Duodenal mucosa (tissue), 2 donors: ENCODE results near the gene UVRAG.

Experiments
- H3K27ac ChIP-seq: one replicate; pipeline ENCODE4 v1.7.0; 2013; ENCODE audit warnings: low read depth, low read length
- H3K27me3 ChIP-seq, 2 donors: one replicate each; pipeline ENCODE4 v1.7.0; 2013; ENCODE audit warnings: low read length in 2 of 2, control low read depth in 1 of 2; ENCODE audit not compliant: insufficient read depth in 2 of 2, control insufficient read depth in 1 of 2
- H3K36me3 ChIP-seq, 2 donors: one replicate each; pipeline ENCODE4 v1.7.0; 2013; ENCODE audit warnings: low read length in 2 of 2, control low read depth in 1 of 2; ENCODE audit not compliant: insufficient read depth in 2 of 2, control insufficient read depth in 1 of 2
- H3K4me1 ChIP-seq, 2 donors: one replicate each; pipeline ENCODE4 v1.7.0; 2013; ENCODE audit warnings: low read length in 2 of 2, control low read depth in 1 of 2; ENCODE audit not compliant: insufficient read depth in 2 of 2, control insufficient read depth in 1 of 2
- H3K4me3 ChIP-seq, 2 donors: one replicate each; pipeline ENCODE4 v1.7.0; 2013; ENCODE audit warnings: low read length in 2 of 2, low read depth in 1 of 2
- H3K9ac ChIP-seq, 2 donors: one replicate each; pipeline ENCODE4 v1.7.0; 2013; ENCODE audit warnings: low read length in 2 of 2, low read depth in 1 of 2
- H3K9me3 ChIP-seq, 2 donors: one replicate each; pipeline ENCODE4 v1.7.0; 2013; ENCODE audit warnings: low read length in 2 of 2, control low read depth in 1 of 2; ENCODE audit not compliant: control insufficient read depth in 1 of 2

UVRAG gene

DNA sequence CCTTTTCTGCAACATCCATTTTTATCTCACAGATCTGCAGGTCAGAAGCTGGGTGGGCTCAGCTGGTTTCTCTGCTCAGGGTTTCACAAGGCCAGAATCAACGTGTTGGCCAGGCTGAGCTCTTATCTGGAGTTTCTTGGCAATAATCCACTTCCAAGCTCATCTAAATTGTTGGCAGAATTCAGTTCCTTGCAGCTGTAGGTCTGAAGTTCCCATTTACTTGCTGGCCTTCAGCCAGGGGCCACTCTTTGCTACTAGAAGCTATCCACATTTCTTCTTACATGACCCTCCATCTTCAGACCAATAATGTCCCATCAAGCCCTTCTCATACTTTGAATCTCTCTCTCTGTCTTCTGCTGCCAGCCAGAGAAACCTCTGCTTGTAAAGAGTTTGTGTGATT is 287.8 kb downstream of the UVRAG start:
- Histone ChIP-seq H3K4me3 (no peak overlapping the region), H3K4me1 (peaks cover 7 to 12% of the 10 kb centered on the region in 2 donors), H3K27ac (no peak overlapping the region), H3K9ac (no peak overlapping the region), H3K36me3 (no peaks in the 10 kb centered on the region), H3K9me3 (no peaks in the 10 kb centered on the region), H3K27me3 (no peaks in the 10 kb centered on the region)

DNA sequence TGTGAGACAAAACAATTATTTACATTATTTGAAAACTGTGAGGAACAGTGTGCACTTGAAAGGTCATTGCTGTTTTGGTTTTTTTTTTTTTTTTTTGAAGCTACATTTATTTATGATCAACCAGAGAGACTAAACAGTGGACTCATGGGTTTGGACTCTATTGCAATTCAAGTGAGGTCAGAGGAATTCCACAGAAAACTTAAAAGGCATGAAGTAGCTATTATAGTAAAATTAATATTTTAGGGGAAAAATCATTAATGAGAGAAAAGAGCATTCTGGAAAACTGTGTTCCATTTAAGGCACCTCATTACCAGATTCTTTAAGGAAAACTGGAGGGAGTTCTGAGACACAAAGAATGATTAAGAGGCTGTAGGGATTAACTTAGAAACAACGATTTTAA is 288.4 kb downstream of the UVRAG start:
- H3K9me3 ChIP-seq: no peaks in the 10 kb centered on the region
- no peaks in the 10 kb centered on the region for H3K27me3 ChIP-seq
- H3K9ac ChIP-seq: no peak overlapping the region
- no peaks in the 10 kb centered on the region for H3K36me3 ChIP-seq
- H3K27ac ChIP-seq: no peak overlapping the region
- no peak overlapping the region for H3K4me3 ChIP-seq
- peaks cover 7 to 12% of the 10 kb centered on the region in 2 donors for H3K4me1 ChIP-seq

DNA sequence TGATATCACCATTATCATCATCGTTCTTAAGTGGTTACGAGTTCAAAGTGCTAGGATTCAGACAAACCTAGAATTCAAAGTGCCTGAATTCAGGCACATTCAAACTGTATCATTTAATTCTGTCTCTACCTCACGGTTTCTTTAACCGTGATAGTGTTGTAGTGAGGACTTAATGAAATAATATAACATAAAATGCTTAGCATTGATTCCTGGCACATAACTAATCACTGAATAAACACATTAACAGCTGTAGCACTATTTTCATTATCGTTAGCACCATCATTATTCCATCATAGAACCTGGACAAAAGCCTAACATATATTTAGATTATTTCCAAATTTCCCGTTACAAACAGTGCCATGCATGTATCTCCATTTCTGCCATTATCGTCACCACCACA is 289.3 kb downstream of the UVRAG start:
- no peak overlapping the region for H3K27ac ChIP-seq
- H3K27me3 ChIP-seq: no peaks in the 10 kb centered on the region
- no peaks in the 10 kb centered on the region for H3K36me3 ChIP-seq
- H3K9me3 ChIP-seq: no peaks in the 10 kb centered on the region
- H3K9ac ChIP-seq: no peak overlapping the region
- H3K4me3 ChIP-seq: no peak overlapping the region
- H3K4me1 ChIP-seq: peaks cover 7 to 12% of the 10 kb centered on the region in 2 donors

DNA sequence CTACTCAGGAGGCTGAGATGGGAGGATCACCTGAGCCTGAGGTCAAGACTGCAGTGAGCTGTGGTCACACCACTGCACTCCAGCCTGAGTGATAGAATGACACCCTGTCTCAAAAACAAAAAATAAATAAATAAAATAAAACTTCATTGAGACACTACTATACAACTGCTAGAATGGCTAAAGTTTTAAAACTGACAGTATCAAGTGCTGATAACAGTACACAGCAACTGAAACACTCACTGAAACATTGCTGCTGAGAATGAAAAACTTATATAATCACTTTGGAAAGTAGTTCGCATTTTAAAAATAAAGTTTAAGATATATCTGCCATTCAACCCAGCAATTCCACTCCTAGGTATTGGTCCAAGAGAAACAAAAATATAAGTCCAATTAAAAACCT is 290.6 kb downstream of the UVRAG start:
- Histone ChIP-seq H3K4me3 (no peak overlapping the region), H3K4me1 (peaks cover 7 to 12% of the 10 kb centered on the region in 2 donors), H3K27ac (no peak overlapping the region), H3K27me3 (no peaks in the 10 kb centered on the region), H3K36me3 (no peaks in the 10 kb centered on the region), H3K9ac (no peak overlapping the region), H3K9me3 (no peaks in the 10 kb centered on the region)

DNA sequence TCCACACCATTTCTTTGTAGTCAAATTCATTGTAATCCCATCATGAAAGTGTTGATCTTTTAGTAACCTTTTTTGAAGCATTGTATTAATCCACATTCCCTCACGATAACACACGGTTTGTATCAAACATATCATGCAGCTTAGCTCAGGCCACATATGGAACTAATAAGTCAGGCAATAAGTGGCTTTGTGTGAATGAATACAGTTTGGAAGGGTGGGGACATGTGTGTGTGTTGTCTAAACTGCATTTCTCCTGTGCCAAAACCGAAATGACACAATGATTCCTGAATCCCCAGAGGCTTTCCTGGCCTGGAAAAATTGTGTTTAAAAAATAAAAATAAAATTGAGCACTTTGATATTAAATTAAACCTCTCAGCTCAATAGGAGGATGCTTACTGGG is 293.0 kb downstream of the UVRAG start:
- Histone ChIP-seq H3K9me3 (no peaks in the 10 kb centered on the region), H3K27me3 (no peaks in the 10 kb centered on the region), H3K36me3 (no peaks in the 10 kb centered on the region), H3K4me3 (no peak overlapping the region), H3K27ac (no peak overlapping the region), H3K4me1 (peaks cover 3% of the 10 kb centered on the region in 2 donors), H3K9ac (no peak overlapping the region)

DNA sequence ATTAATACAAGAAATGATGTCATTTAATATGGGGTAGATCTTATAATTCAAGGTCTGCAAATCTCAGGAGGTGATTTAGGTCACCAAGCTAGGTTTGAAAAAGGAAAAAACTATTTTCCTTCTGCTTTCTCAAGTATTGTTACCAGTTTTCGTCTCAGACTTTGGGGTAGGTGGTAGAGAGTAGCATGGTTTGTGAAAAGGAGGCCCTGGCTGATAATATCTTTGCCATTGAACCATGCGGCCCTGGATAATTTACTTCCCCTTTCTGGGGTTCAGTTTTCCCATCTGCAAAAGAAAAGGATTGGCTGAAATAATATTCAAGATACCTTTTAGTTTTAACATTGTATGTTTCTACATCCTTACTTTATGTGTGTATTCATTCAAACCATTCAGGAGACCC is 299.2 kb downstream of the UVRAG start:
- H3K4me3 ChIP-seq: no peak overlapping the region
- H3K9me3 ChIP-seq: no peaks in the 10 kb centered on the region
- H3K36me3 ChIP-seq: peaks cover 0 to 8% of the 10 kb centered on the region in 2 donors
- no peaks in the 10 kb centered on the region for H3K27me3 ChIP-seq
- H3K4me1 ChIP-seq: peaks cover 4 to 10% of the 10 kb centered on the region in 2 donors
- H3K9ac ChIP-seq: no peak overlapping the region
- H3K27ac ChIP-seq: no peak overlapping the region

DNA sequence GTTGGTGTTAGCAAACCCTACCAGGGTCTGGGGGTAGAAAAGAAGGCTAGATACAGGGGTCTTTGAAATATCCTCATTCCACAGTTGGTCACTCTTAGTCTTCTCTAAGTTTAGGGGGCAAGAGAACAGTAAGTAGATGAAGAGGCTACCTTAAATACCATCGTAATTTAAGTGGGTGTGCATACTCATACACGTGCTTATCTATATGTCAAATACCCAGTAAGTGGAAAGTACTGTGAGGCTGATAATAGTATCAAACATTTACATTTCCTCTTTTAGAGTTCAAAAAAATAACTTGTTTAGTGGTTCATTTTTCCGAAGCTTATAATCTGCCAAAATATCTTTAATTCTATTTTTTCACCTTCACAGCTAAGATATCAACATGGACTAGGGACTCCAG is 300.5 kb downstream of the UVRAG start:
- H3K4me1 ChIP-seq: peaks cover 15 to 23% of the 10 kb centered on the region in 2 donors

DNA sequence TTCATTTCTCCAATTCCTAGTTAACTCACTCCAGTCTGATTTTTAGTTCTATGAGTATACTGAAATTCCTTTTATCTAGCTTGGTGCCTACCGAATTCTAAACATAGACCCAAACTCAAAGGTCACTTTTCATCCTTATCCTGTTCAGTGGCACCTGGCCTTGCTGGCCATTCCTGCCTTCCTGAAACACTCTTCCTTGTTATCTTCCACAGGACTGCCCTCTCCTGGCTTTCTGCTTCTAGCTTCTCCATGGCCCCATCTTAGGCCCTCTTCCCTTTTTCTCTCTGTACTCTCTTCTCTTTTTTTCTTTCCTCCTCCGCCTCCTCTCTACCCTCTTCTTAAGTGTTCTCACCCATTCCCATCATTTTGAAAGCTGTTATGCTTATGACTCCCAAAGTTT is 304.0 kb downstream of the UVRAG start:
- Histone ChIP-seq H3K4me1 (peaks cover 26 to 36% of the 10 kb centered on the region in 2 donors), H3K9me3 (no peaks in the 10 kb centered on the region), H3K27ac (no peak overlapping the region), H3K36me3 (peaks cover 0 to 8% of the 10 kb centered on the region in 2 donors), H3K27me3 (no peaks in the 10 kb centered on the region), H3K9ac (no peak overlapping the region), H3K4me3 (no peak overlapping the region)

More for the DNA sequence above, 300.5 kb downstream of the UVRAG start:
- Histone ChIP-seq H3K27me3 (no peaks in the 10 kb centered on the region), H3K36me3 (peaks cover 0 to 8% of the 10 kb centered on the region in 2 donors), H3K4me3 (no peak overlapping the region), H3K27ac (no peak overlapping the region), H3K9ac (no peak overlapping the region), H3K9me3 (no peaks in the 10 kb centered on the region)

DNA sequence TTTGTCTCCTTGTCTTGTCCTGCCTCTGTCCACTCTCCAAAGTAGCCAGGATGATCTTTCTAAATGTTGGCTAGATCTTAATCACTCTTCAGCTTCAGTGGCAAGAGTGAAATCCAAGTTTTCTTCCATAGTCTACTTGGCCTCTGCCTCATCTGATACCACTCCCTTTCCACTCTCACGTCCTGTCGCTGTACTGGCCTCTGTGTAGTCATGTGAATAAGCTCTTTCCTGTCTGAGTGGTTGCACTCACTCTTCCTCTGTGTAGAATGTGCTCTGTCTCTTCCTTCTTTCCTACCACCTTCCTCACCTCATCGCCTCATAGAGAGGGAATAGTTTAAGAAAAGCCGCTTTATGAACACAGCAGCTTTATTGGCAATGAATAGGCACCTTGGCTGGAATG is 304.8 kb downstream of the UVRAG start:
- no peak overlapping the region for H3K9ac ChIP-seq
- H3K27ac ChIP-seq: peak overlapping the region; percentile 37
- H3K4me1 ChIP-seq: peaks cover 26 to 36% of the 10 kb centered on the region in 2 donors
- H3K27me3 ChIP-seq: no peaks in the 10 kb centered on the region
- H3K36me3 ChIP-seq: peaks cover 0 to 8% of the 10 kb centered on the region in 2 donors
- H3K9me3 ChIP-seq: no peaks in the 10 kb centered on the region
- no peak overlapping the region for H3K4me3 ChIP-seq

DNA sequence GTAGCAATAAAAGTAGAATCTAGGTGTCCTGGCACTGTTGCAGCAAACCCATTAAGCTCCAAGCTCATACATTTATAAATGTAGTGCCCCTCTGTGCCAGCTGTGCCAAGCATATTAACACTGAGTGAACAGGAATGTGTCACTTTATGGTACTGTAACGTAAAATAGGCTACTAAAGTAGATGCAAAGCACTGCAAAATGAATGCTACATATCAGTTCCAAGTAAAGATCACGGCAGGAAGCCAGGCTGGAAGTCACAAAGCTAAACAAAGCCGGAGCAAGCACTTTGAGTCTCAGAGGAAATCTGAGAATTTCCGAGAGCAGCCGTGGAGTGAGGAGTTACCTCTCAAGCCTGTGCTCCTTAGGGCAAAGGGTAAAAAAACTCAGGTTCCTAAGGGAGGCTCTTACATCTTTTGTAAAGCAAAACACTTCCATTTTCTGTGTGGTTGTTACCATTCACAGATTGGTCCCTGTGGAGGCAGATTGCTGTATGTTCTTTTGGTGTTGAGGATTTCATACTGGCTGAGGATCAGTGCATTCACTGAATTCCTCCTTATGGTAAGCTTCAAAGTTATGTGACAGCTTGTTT is 305.6 kb downstream of the UVRAG start:
- peaks cover 26 to 36% of the 10 kb centered on the region in 2 donors for H3K4me1 ChIP-seq

More for the DNA sequence above, 305.6 kb downstream of the UVRAG start:
- peaks cover 0 to 8% of the 10 kb centered on the region in 2 donors for H3K36me3 ChIP-seq
- peak overlapping the region in 1 of 2 donors; percentile 21 for H3K9ac ChIP-seq
- no peak overlapping the region for H3K27ac ChIP-seq
- H3K27me3 ChIP-seq: no peaks in the 10 kb centered on the region
- no peaks in the 10 kb centered on the region for H3K9me3 ChIP-seq
- H3K4me3 ChIP-seq: peak overlapping the region; percentile 3 to 40
